WTC11 (cell line): ENCODE results near the gene MIEF2. TPM values are rescaled to one million over a fixed set of nuclear protein-coding genes. Genes with fewer than 3 reads are reported as not detected.
A peak's percentile ranks its signal among the peaks of the same experiment; 100 is the strongest.

ENCODE experiments used
- ATAC-seq: fragments of 200-7000 bp; cut with Tn5 transposase; 2 replicates; pipeline ENCODE4 v1.10.0; 2021; ENCODE audit warnings: mild to moderate bottlenecking, moderate library complexity
- CTCF ChIA-PET: fragments of 300-600 bp; sonication (Branson Sonifier 250); formaldehyde crosslinking; loops from one replicate; lab custom pipeline; 2021; ENCODE audit warnings: antibody characterized with exemption; lab: Charles Lee
- POLR2A ChIA-PET: fragments of 350-600 bp; sonication (Branson Sonifier 250); formaldehyde crosslinking; loops from one replicate; lab custom pipeline; 2021; ENCODE audit warnings: antibody characterized with exemption; lab: Charles Lee
- DNase-seq: peaks from one replicate; pipeline ENCODE4 v3.0.0; 2021; ENCODE audit warnings: low spot score
- H3K27ac Mint-ChIP-seq: 2 replicates; pipeline ENCODE4 v1.8.0; 2021; ENCODE audit warnings: mixed read lengths
- H3K27me3 Mint-ChIP-seq: 2 replicates; pipeline ENCODE4 v1.8.0; 2021; ENCODE audit warnings: low read depth, mild to moderate bottlenecking, moderate library complexity, mixed read lengths
- H3K36me3 Mint-ChIP-seq: 2 replicates; pipeline ENCODE4 v1.8.0; 2021; ENCODE audit warnings: mixed read lengths
- H3K4me1 Mint-ChIP-seq: 2 replicates; pipeline ENCODE4 v1.8.0; 2022; ENCODE audit warnings: mixed read lengths
- H3K4me3 Mint-ChIP-seq: 2 replicates; pipeline ENCODE4 v1.8.0; 2021; ENCODE audit warnings: mild to moderate bottlenecking, moderate library complexity, mixed read lengths
- H3K9me3 Mint-ChIP-seq: 2 replicates; pipeline ENCODE4 v1.8.0; 2021; ENCODE audit warnings: mixed read lengths
- CREM ChIP-seq: sonication (generic); formaldehyde crosslinking; IDR thresholded peaks from 2 replicates; pipeline ENCODE4 v1.8.1; 2022; ENCODE audit warnings: mild to moderate bottlenecking, missing genetic modification reagents, moderate library complexity
- ELF4 ChIP-seq: sonication (generic); formaldehyde crosslinking; IDR thresholded peaks from 2 replicates; pipeline ENCODE4 v1.8.1; 2022; ENCODE audit warnings: low read depth, mild to moderate bottlenecking, moderate library complexity, missing genetic modification reagents
- ESRRA ChIP-seq: sonication (generic); formaldehyde crosslinking; IDR thresholded peaks from 2 replicates; pipeline ENCODE4 v1.8.1; 2022; ENCODE audit warnings: mild to moderate bottlenecking, missing genetic modification reagents, borderline replicate concordance
- GABPB1 ChIP-seq: sonication (generic); formaldehyde crosslinking; IDR thresholded peaks from 2 replicates; pipeline ENCODE4 v1.8.1; 2023; ENCODE audit warnings: mild to moderate bottlenecking, missing genetic modification reagents
- IRF2 ChIP-seq: sonication (generic); formaldehyde crosslinking; IDR thresholded peaks from 2 replicates; pipeline ENCODE4 v1.8.0; 2022; ENCODE audit warnings: low read depth, missing genetic modification reagents, borderline replicate concordance
- KAT7 ChIP-seq: sonication (generic); formaldehyde crosslinking; IDR thresholded peaks from 2 replicates; pipeline ENCODE4 v1.8.1; 2023; ENCODE audit warnings: missing genetic modification reagents, mild to moderate bottlenecking, borderline replicate concordance
- MXD4 ChIP-seq: fragments of 250-450 bp; sonication (Bioruptor Pico); IDR thresholded peaks from 2 replicates; pipeline ENCODE4 v1.8.0; 2021; ENCODE audit warnings: mild to moderate bottlenecking, moderate library complexity, borderline replicate concordance
- MYBL2 ChIP-seq: sonication (generic); formaldehyde crosslinking; IDR thresholded peaks from 2 replicates; pipeline ENCODE4 v1.8.1; 2023; ENCODE audit warnings: mild to moderate bottlenecking, moderate library complexity, missing genetic modification reagents
- NFE2L1 ChIP-seq: sonication (generic); formaldehyde crosslinking; IDR thresholded peaks from 2 replicates; pipeline ENCODE4 v1.8.1; 2023; ENCODE audit warnings: missing genetic modification reagents
- NR1H2 ChIP-seq: sonication (generic); formaldehyde crosslinking; IDR thresholded peaks from 2 replicates; pipeline ENCODE4 v1.9.0; 2021; ENCODE audit warnings: mild to moderate bottlenecking, moderate library complexity, missing genetic modification reagents
- NR2C2 ChIP-seq: sonication (generic); formaldehyde crosslinking; IDR thresholded peaks from 2 replicates; pipeline ENCODE4 v1.8.0; 2022; ENCODE audit warnings: mild to moderate bottlenecking, missing genetic modification reagents
- OVOL2 ChIP-seq: fragments of 250-450 bp; sonication (Bioruptor Pico); IDR thresholded peaks from 2 replicates; pipeline ENCODE4 v1.9.0; 2021; ENCODE audit warnings: mild to moderate bottlenecking, borderline replicate concordance
- PRRX2 ChIP-seq: fragments of 250-450 bp; sonication (Bioruptor Pico); IDR thresholded peaks from 2 replicates; pipeline ENCODE4 v1.8.0; 2021; ENCODE audit warnings: mild to moderate bottlenecking
- RELA ChIP-seq: sonication (generic); formaldehyde crosslinking; IDR thresholded peaks from 2 replicates; pipeline ENCODE4 v1.8.1; 2022; ENCODE audit warnings: missing genetic modification reagents, mild to moderate bottlenecking, borderline replicate concordance
- SMAD3 ChIP-seq: sonication (generic); formaldehyde crosslinking; IDR thresholded peaks from 2 replicates; pipeline ENCODE4 v1.8.0; 2022; ENCODE audit warnings: missing genetic modification reagents, mild to moderate bottlenecking, borderline replicate concordance
- SMAD4 ChIP-seq: sonication (generic); formaldehyde crosslinking; IDR thresholded peaks from 2 replicates; pipeline ENCODE4 v1.8.0; 2022; ENCODE audit warnings: mild to moderate bottlenecking, missing genetic modification reagents
- SOX15 ChIP-seq: fragments of 250-450 bp; sonication (Bioruptor Pico); IDR thresholded peaks from 2 replicates; pipeline ENCODE4 v1.9.0; 2021; ENCODE audit warnings: mild to moderate bottlenecking
- ZNF138 ChIP-seq: sonication (generic); formaldehyde crosslinking; conservative IDR thresholded peaks from 2 replicates; pipeline ENCODE4 v1.8.1; 2022; ENCODE audit warnings: mild to moderate bottlenecking, moderate library complexity, missing genetic modification reagents
- ZNF317 ChIP-seq: sonication (generic); formaldehyde crosslinking; IDR thresholded peaks from 2 replicates; pipeline ENCODE4 v1.8.1; 2023; ENCODE audit warnings: low read depth, mild to moderate bottlenecking, moderate library complexity, missing genetic modification reagents, borderline replicate concordance
- total RNA-seq: library from RNA; stranded (reverse); gene quantifications from 3 replicates; pipeline ENCODE4 v1.2.3, GENCODE V29; 2021
- TF ChIP-seq, protein P1 (sequence below): fragments of 200-600 bp; IDR thresholded peaks from 2 replicates; pipeline ENCODE4 v1.8.0; 2022; ENCODE audit warnings: antibody characterized with exemption
- TF ChIP-seq, protein P2 (sequence below): sonication (generic); formaldehyde crosslinking; IDR thresholded peaks from 2 replicates; pipeline ENCODE4 v1.8.1; 2022; ENCODE audit warnings: mild to moderate bottlenecking, missing genetic modification reagents, moderate library complexity, borderline replicate concordance
- TF ChIP-seq, protein P3 (sequence below): sonication (generic); formaldehyde crosslinking; IDR thresholded peaks from 2 replicates; pipeline ENCODE4 v1.8.1; 2022; ENCODE audit warnings: low read depth, missing genetic modification reagents, borderline replicate concordance
- TF ChIP-seq, protein P4 (sequence below): sonication (generic); formaldehyde crosslinking; IDR thresholded peaks from 2 replicates; pipeline ENCODE4 v1.8.0; 2022; ENCODE audit warnings: mild to moderate bottlenecking, missing genetic modification reagents
- TF ChIP-seq, protein P5 (sequence below): fragments of 250-450 bp; sonication (Bioruptor Pico); IDR thresholded peaks from 2 replicates; pipeline ENCODE4 v1.9.0; 2021; ENCODE audit warnings: mild to moderate bottlenecking

The MIEF2 gene
- total RNA-seq, 1 experiment from 2014 or later: 18.8 TPM

DNA sequence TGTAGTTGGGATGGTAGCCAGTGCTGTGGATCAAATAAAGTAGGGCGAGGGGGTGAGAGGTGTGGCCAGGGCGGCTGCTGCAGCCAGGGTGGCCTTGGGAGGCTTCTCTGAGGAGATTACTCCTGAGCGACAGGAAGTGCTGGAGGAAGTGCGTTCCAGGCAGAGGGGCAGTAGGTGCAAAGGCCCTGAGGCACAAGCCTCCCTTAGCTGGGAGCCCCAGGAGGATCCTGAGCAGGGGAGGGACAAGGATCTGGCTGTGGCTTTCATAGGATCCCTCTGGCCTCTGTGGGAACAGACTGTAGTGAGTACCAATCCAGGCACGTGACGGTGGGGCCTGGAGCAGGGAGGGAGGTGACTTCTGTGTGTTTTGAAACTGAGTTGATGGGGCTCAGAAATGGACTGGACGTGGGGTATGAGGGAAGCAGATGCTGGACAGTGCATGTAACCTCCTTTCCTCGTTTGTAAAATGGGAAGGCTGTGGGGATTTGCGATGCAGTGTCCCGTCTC is 32.2 kb upstream of the MIEF2 start:
- ChIA-PET POLR2A (no interaction called here), CTCF (interaction anchor here (1.5 kb wide), 1 partner anchor 37 kb away, joined by 3 read pairs; no protein-coding TSS in a partner anchor)
- Mint-ChIP-seq H3K27ac (peak overlapping the region; percentile 82), H3K36me3 (no peaks in the 10 kb centered on the region), H3K9me3 (no peaks in the 10 kb centered on the region), H3K4me1 (peaks cover 23% of the 10 kb centered on the region), H3K27me3 (no peaks in the 10 kb centered on the region), H3K4me3 (no peak overlapping the region)
- ATAC-seq: no peak
- DNase-seq: no peak
- TF ChIP-seq, protein P1, sequence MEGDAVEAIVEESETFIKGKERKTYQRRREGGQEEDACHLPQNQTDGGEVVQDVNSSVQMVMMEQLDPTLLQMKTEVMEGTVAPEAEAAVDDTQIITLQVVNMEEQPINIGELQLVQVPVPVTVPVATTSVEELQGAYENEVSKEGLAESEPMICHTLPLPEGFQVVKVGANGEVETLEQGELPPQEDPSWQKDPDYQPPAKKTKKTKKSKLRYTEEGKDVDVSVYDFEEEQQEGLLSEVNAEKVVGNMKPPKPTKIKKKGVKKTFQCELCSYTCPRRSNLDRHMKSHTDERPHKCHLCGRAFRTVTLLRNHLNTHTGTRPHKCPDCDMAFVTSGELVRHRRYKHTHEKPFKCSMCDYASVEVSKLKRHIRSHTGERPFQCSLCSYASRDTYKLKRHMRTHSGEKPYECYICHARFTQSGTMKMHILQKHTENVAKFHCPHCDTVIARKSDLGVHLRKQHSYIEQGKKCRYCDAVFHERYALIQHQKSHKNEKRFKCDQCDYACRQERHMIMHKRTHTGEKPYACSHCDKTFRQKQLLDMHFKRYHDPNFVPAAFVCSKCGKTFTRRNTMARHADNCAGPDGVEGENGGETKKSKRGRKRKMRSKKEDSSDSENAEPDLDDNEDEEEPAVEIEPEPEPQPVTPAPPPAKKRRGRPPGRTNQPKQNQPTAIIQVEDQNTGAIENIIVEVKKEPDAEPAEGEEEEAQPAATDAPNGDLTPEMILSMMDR: no peak
- no peak for TF ChIP-seq ELF4 (CRISPR knock-in tag)
- TF ChIP-seq CREM (CRISPR knock-in tag): no peak
- TF ChIP-seq SMAD3: no peak
- TF ChIP-seq NR2C2 (CRISPR knock-in tag): no peak
- TF ChIP-seq ESRRA (CRISPR knock-in tag): no peak
- TF ChIP-seq, protein P2, sequence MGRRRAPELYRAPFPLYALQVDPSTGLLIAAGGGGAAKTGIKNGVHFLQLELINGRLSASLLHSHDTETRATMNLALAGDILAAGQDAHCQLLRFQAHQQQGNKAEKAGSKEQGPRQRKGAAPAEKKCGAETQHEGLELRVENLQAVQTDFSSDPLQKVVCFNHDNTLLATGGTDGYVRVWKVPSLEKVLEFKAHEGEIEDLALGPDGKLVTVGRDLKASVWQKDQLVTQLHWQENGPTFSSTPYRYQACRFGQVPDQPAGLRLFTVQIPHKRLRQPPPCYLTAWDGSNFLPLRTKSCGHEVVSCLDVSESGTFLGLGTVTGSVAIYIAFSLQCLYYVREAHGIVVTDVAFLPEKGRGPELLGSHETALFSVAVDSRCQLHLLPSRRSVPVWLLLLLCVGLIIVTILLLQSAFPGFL (CRISPR knock-in tag): no peak
- TF ChIP-seq RELA: no peak
- no peak for TF ChIP-seq NR1H2 (CRISPR knock-in tag)

DNA sequence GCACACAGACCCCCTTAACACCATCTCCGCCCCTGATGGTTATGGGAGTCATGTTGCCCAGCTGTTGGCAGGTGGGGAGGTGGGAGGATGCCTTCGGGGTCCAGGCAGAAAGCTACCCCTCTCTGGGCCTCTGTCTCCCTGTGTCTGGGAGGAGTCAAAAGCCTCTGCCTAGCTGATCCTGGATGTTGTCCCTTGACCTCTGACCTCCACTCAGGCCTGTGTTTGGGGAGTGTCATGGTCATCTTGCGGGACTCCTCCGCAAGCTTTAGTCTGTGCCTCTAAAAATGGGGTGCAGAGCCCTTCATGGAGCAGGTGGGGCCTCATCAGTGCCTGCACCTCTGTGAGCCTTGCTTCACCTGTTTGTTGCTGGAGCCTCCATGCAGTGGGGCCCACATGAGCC is 31.2 kb upstream of the MIEF2 start:
- Mint-ChIP-seq H3K36me3 (peaks cover 2% of the 10 kb centered on the region; the same call in 1 of the 2 replicates), H3K4me1 (peaks cover 19% of the 10 kb centered on the region), H3K27ac (no peak overlapping the region), H3K9me3 (no peaks in the 10 kb centered on the region), H3K27me3 (no peaks in the 10 kb centered on the region), H3K4me3 (no peak overlapping the region)
- POLR2A ChIA-PET: interaction anchor here (0.8 kb wide), 1 partner anchor 12 kb away, joined by 3 read pairs; no protein-coding TSS in a partner anchor
- TF ChIP-seq, protein P3, sequence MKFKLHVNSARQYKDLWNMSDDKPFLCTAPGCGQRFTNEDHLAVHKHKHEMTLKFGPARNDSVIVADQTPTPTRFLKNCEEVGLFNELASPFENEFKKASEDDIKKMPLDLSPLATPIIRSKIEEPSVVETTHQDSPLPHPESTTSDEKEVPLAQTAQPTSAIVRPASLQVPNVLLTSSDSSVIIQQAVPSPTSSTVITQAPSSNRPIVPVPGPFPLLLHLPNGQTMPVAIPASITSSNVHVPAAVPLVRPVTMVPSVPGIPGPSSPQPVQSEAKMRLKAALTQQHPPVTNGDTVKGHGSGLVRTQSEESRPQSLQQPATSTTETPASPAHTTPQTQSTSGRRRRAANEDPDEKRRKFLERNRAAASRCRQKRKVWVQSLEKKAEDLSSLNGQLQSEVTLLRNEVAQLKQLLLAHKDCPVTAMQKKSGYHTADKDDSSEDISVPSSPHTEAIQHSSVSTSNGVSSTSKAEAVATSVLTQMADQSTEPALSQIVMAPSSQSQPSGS: no peak
- no peak for TF ChIP-seq MYBL2
- TF ChIP-seq CREM (CRISPR knock-in tag): no peak
- TF ChIP-seq SMAD4 (CRISPR knock-in tag): no peak
- no peak for TF ChIP-seq ESRRA (CRISPR knock-in tag)
- TF ChIP-seq, protein P4, sequence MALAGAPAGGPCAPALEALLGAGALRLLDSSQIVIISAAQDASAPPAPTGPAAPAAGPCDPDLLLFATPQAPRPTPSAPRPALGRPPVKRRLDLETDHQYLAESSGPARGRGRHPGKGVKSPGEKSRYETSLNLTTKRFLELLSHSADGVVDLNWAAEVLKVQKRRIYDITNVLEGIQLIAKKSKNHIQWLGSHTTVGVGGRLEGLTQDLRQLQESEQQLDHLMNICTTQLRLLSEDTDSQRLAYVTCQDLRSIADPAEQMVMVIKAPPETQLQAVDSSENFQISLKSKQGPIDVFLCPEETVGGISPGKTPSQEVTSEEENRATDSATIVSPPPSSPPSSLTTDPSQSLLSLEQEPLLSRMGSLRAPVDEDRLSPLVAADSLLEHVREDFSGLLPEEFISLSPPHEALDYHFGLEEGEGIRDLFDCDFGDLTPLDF (CRISPR knock-in tag): no peak
- TF ChIP-seq PRRX2: no peak
- TF ChIP-seq KAT7: no peak
- no peak for TF ChIP-seq GABPB1 (CRISPR knock-in tag)
- TF ChIP-seq, protein P5, sequence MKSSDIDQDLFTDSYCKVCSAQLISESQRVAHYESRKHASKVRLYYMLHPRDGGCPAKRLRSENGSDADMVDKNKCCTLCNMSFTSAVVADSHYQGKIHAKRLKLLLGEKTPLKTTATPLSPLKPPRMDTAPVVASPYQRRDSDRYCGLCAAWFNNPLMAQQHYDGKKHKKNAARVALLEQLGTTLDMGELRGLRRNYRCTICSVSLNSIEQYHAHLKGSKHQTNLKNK (CRISPR knock-in tag): no peak
- no peak for TF ChIP-seq NFE2L1 (CRISPR knock-in tag)
- no peak for TF ChIP-seq SOX15 (CRISPR knock-in tag)
- no peak for TF ChIP-seq ZNF317 (CRISPR knock-in tag)
- TF ChIP-seq OVOL2 (CRISPR knock-in tag): no peak
- no peak for TF ChIP-seq MXD4 (CRISPR knock-in tag)
- no peak for TF ChIP-seq IRF2
- TF ChIP-seq ZNF138 (CRISPR knock-in tag): no peak
- ATAC-seq: no peak
- DNase-seq: no peak
- CTCF ChIA-PET: interaction anchor here (1.5 kb wide), 1 partner anchor 38 kb away, joined by 3 read pairs; no protein-coding TSS in a partner anchor
